ENCODE results near the gene FPGS. TPM values are rescaled to one million over a fixed set of nuclear protein-coding genes. Genes with fewer than 3 reads are reported as not detected.

The FPGS gene
- total and polyA plus RNA-seq, 3 donors from 2014 or later = 37.9 to 105 (median 99.3) TPM

DNA sequence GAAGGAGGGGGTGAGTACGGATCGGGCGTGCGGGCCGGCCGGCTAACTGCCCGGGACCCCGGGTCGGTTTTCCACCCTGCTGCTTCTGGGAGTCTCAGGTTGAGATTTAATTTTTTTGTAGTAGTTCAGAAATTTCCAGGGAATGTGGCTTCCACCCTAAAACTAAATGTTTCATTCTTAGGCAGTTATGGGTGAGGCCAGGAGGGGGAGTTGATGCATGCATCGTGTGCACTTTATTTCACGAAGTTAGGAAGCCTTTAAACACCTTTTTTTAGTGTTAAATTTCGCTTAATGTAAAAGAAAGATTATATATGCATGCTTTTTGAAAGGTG is 15.9 kb upstream of the FPGS start:
- peak overlapping the region; percentile 75 to 95 for H3K27ac ChIP-seq
- H3K36me3 ChIP-seq (ENCODE audit: low read depth, missing control alignments) = no peaks in the 10 kb centered on the region
- H3K4me1 ChIP-seq = peaks cover 47% of the 10 kb centered on the region
- no peaks in the 10 kb centered on the region for H3K9me3 ChIP-seq
- DNase-seq = no peak
- 1% methylated on average over 12 of the region's 12 CpGs for WGBS, 2 donors
- TF ChIP-seq POLR2A (IDR thresholded peaks at IDR 0.05) = no peak
- TF ChIP-seq, protein P1, sequence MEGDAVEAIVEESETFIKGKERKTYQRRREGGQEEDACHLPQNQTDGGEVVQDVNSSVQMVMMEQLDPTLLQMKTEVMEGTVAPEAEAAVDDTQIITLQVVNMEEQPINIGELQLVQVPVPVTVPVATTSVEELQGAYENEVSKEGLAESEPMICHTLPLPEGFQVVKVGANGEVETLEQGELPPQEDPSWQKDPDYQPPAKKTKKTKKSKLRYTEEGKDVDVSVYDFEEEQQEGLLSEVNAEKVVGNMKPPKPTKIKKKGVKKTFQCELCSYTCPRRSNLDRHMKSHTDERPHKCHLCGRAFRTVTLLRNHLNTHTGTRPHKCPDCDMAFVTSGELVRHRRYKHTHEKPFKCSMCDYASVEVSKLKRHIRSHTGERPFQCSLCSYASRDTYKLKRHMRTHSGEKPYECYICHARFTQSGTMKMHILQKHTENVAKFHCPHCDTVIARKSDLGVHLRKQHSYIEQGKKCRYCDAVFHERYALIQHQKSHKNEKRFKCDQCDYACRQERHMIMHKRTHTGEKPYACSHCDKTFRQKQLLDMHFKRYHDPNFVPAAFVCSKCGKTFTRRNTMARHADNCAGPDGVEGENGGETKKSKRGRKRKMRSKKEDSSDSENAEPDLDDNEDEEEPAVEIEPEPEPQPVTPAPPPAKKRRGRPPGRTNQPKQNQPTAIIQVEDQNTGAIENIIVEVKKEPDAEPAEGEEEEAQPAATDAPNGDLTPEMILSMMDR (IDR thresholded peaks at IDR 0.05) = peak; percentile 31 to 63 (median 45)
- peak overlapping the region; percentile 92 to 98 for H3K4me3 ChIP-seq
- H3K27me3 ChIP-seq = no peaks in the 10 kb centered on the region
- intact Hi-C loops (cut with DNase I; ENCODE audit: low total_unique reads) = loop anchor here (10.0 kb wide), 1 partner anchor 78 kb away; no protein-coding TSS in a partner anchor

DNA sequence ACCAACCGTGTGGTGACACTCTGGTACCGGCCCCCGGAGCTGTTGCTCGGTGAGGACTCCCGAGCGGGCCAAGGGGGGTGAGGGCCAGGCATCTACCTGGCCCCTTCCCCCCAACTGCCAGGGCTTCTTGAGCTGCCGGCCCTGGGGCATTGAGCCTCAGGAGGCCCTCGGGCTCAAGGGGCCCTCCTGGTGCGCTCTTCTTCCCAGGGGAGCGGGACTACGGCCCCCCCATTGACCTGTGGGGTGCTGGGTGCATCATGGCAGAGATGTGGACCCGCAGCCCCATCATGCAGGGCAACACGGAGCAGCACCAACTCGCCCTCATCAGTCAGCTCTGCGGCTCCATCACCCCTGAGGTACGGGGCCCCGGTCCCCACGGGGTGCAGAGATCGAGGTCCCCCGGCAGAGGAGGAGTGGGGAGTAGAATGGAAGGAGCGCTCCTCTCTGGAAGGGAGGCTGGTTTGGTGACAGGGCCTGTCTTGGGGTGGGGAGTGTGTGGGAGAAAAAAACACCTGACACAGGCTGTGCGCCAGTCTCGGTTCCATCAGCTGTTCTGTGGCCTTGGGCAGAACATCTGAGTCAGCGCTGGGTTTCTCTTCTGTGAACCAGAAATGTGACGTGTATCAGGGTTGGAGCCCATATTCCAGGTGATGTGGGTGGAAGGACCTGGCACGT is 14.2 kb upstream of the FPGS start:
- Histone ChIP-seq H3K4me1 (peaks cover 51% of the 10 kb centered on the region), H3K9me3 (no peaks in the 10 kb centered on the region), H3K27ac (peak overlapping the region in 1 of 2 donors; percentile 32), H3K36me3 (ENCODE audit: low read depth, missing control alignments) (no peaks in the 10 kb centered on the region), H3K27me3 (no peaks in the 10 kb centered on the region), H3K4me3 (no peak overlapping the region)
- intact Hi-C loops (cut with DNase I; ENCODE audit: low total_unique reads) = loop anchor here (10.0 kb wide), 1 partner anchor 76 kb away; no protein-coding TSS in a partner anchor
- TF ChIP-seq, protein P1 (IDR thresholded peaks at IDR 0.05) = no peak
- no peak for TF ChIP-seq POLR2A (IDR thresholded peaks at IDR 0.05)
- no peak for DNase-seq
- WGBS, 2 donors = 74 to 79% methylated on average over 12 to 21 of the region's 26 CpGs

DNA sequence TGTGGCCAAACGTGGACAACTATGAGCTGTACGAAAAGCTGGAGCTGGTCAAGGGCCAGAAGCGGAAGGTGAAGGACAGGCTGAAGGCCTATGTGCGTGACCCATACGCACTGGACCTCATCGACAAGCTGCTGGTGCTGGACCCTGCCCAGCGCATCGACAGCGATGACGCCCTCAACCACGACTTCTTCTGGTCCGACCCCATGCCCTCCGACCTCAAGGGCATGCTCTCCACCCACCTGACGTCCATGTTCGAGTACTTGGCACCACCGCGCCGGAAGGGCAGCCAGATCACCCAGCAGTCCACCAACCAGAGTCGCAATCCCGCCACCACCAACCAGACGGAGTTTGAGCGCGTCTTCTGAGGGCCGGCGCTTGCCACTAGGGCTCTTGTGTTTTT is 13.5 kb upstream of the FPGS start:
- intact Hi-C loops (cut with DNase I; ENCODE audit: low total_unique reads) = loop anchor here (10.0 kb wide), 1 partner anchor 76 kb away; no protein-coding TSS in a partner anchor
- DNase-seq = no peak
- Histone ChIP-seq H3K9me3 (no peaks in the 10 kb centered on the region), H3K4me1 (peaks cover 50% of the 10 kb centered on the region), H3K4me3 (no peak overlapping the region), H3K27me3 (no peaks in the 10 kb centered on the region), H3K36me3 (ENCODE audit: low read depth, missing control alignments) (no peaks in the 10 kb centered on the region), H3K27ac (peak overlapping the region; percentile 32 to 50)
- 76 to 80% methylated on average over 25 of the region's 25 CpGs for WGBS, 2 donors
- no peak for TF ChIP-seq POLR2A (IDR thresholded peaks at IDR 0.05)
- TF ChIP-seq, protein P1 (IDR thresholded peaks at IDR 0.05) = no peak

DNA sequence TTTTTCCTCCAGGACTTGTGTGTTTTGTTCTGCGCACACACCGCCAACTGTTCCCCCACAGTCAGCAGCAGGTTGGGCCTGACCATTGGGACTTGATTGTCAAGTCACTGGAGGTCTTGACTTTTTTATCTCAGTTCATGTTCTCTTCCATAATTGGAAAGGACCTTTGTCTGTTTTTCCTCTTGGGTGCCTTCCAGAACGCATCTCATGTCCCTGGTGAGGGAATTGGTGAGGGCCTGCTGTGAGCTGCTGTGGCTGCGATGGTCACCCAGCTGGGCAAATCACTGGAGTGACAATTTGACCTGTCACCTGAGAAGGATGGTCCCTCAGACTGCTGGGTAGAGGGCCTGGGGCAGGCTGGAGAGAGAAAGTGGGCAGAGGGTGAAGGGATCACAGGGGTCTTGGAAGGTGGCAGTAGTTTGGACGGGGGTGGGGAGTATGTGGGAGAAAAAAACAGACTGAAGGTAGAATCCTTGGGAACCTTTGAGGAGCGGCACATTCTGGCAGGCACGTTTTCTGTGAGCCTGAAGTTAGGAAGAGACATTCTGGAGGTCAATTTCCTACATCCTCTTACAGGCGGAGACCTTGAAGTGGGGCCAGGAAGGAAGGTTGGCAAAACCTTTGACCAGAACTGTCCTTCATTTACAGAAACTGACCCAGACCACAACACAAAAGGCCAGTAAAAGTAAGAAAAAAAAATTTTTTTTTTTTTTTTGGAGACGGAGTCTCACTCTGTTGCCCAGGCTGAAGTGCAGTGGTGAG is 12.4 kb upstream of the FPGS start:
- peak; percentile 46 for DNase-seq
- peaks cover 50% of the 10 kb centered on the region for H3K4me1 ChIP-seq
- 48 to 59% methylated on average over 9 of the region's 9 CpGs for WGBS, 2 donors
- peak overlapping the region; percentile 32 to 50 for H3K27ac ChIP-seq
- H3K27me3 ChIP-seq = no peaks in the 10 kb centered on the region
- H3K36me3 ChIP-seq (ENCODE audit: low read depth, missing control alignments) = no peaks in the 10 kb centered on the region
- TF ChIP-seq, protein P1 (IDR thresholded peaks at IDR 0.05) = no peak
- no peak for TF ChIP-seq POLR2A (IDR thresholded peaks at IDR 0.05)
- no peaks in the 10 kb centered on the region for H3K9me3 ChIP-seq
- H3K4me3 ChIP-seq = no peak overlapping the region
- intact Hi-C loops (cut with DNase I; ENCODE audit: low total_unique reads) = no loop called here

Measured in testis (tissue), 3 donors.